ENCODE results near the gene LEAP2. TPM values are rescaled to one million over a fixed set of nuclear protein-coding genes. Genes with fewer than 3 reads are reported as not detected.
A peak's percentile ranks its signal among the peaks of the same experiment; 100 is the strongest.

Gene LEAP2, protein sequence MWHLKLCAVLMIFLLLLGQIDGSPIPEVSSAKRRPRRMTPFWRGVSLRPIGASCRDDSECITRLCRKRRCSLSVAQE
- polyA plus RNA-seq (ENCODE audit: insufficient read length in 3 of 3): 1 to 10 TPM; 3.5 to 7.6 (median 3.7) TPM

DNA sequence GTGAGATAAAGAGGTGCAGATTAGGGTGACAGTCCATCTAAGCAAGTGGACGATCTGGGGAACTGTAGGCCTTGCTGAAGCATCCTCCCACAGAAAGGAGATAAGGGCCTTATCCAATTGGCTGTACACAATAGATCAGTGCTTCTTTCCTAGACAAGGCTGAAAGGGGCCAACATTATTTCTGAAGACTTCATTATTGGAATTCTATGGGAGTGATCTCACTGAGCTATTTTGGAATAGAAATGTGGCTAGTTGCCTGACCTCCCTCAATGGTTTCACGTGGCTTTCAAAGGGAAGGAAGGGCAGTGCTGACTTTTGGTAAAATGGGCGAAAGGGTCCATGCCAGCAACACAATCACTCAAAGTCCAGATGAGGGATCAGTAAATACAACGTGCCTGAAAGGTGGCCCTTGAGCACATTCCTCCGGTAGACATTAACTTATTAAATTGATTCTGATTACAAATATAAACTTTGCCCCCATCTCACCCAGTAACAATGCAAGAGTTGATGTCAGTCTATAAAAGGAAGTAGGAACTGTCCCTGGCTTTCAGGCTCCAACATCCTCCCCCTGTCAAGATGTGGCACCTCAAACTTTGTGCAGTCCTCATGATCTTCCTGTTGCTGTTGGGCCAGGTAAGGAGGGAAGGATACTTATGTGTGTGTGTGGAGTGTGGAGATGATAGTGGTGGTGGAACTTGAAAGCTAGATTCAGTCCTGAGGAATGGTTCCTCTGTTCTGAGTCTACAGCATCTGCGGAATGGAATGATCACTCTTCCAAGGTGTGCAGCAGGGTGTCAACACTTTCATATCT lies at the start of gene LEAP2:
Gene LEAP2, plus strand, starts transcription at position 550 of the 811 bp plus-strand sequence. Its CDS starts 27 bp downstream, at position 577.
- no peak for DNase-seq (ENCODE audit: low read depth in 3 of 3, low spot score in 2 of 3)

DNA sequence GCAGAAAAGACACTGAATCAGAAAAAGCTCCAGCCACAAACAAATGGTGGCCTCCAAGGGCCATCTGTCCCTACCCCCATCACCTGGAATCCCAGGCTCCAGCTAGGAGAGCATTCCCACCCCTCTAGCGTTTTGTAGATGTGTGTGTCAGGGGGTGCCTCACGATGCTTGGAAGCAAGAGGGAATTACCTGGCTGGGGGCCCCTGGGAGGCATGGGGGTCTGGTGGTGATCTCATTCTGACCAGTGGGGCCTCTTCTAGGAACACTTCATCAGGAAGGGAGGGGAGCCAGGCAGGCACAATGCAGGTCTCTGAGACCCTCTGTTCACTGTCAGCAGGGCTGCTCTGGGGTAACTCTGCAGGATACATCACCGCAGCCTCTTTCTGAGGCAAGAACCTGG lies 49.0 kb upstream of the LEAP2 start:
- no peak for DNase-seq (ENCODE audit: low read depth in 3 of 3, low spot score in 2 of 3)

DNA sequence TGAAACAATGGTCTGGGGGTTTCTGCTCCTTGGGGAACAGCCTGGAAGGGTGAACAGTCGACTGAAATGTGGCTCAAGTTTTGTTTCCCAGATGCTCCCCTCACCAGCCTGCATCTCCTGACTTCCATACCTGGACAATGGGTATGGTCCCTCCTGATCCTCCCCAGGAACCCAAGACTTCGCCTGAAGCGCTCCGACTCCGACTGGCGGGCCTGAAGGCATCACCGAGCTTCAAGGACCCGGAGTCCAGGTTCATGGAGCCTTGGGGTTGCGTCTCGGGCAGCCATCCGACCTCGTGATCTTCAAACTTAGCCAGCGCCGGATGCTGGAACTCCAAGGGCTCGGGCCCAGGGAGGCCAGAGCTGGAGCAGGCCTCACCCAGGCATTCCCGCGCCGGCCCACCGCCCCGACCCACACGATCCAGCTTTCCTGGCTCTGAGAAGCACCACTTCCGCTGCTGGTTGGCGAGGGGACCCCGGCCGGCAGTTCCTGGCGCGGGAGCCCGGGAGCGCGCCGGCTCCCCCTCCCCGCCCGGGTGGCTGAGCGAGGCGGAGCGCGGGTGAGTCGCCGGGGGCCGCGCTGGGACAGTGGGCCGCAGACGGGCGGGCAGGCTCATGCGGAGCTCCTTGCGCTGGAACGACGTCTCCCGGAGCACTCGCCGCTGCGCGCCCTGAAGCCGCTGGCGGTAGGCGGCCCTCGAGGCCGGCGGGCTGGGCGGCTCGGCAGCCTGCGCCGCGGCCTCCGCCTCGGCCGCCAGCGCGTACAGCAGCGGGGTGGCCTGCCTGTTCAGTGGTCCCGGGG lies 48.2 kb upstream of the LEAP2 start:
- DNase-seq (ENCODE audit: low read depth in 3 of 3, low spot score in 2 of 3): no peak

DNA sequence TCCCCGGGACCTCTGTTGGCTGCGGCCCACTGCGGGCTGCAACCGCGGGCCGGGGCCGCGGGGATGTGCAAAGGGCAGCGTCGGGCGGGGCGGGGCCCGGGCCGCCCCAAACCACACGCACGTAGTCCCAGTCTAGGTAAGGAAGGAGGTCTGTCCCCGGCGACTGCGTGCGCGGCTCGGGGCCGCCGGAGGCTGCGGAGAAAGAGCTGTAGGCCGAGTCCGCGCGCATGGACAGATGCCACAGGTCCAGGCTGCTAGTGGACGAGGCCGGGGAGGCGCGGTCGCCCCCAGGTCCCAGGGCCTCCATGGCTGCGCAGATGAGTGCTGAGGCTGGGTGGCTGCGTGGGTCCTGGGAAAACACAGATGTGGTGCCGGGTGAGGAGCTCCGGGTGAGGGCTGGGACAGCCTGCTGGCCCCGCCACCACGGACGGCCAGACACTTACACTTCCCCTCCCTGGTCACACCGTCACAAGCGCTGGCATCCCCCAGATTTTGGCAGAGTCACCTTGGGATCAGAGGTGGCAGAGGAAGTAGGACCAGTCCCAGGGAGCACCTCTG lies 47.6 kb upstream of the LEAP2 start:
- no peak for DNase-seq (ENCODE audit: low read depth in 3 of 3, low spot score in 2 of 3)

DNA sequence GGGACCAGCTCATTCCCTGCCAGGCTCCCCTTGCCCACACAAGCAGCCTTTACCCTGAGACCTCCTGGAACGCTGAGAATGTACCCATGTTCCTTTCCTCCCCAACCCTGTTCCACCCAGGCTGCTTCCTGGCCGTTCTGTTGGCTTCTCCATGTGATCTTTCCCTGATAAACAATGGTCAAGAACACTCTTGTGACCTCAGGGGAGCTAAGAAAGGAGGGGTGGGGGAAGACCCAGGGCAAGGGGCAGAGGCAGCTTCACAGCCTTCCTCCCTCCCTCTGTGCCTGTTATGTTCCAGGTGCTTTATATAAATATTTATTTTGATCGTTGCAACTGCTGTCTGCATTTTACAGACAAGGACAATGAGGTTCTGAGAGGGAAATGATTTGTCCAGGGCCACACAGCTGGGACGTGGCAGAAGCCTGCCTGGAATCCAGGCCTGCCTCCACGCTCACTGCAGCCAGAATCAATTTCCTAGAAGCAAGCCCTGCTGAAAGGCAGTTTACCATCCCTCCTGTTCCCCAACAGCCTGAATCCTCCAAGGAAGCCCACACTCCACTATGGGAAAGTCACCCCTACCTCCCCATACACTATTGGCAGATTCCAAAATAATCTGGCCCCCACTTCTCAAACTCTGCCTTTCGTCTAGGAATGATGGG lies 46.9 kb upstream of the LEAP2 start:
- DNase-seq (ENCODE audit: low read depth in 3 of 3, low spot score in 2 of 3): no peak

DNA sequence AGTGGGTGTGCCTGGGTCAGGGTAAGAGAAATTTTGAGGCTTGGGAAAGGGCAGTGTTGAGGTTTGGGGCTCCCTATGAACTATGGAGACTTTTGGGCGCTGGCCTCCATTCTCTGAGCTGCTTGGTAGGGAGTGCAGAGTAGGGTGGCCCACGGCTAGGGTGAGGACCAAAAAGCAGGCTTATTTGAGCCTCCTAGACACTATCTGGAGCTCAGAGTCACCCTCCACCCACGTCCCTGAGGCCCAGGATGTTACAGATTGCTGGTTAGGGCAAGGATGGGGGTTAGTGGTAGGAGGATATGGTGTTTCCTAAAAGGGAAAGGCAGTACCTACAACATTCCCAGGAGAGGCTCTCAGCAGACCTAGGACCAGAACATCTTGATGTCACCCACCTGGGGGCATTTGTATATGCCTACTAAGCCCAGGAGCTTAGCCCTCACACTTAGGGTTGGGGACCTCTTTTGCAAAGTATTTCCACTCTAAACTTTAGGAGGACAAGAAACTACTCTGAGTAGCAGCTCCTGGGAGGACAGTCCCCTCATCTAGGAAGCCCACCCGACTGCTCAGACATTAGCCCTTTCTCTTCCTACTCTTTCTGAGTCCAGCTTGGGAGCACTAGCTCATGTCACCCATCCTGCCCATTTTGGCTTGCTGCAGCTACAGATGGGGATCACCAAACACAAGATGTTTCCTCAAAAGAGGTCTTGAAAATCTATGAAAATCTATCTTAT lies 45.4 kb upstream of the LEAP2 start:
- DNase-seq (ENCODE audit: low read depth in 3 of 3, low spot score in 2 of 3): no peak

DNA sequence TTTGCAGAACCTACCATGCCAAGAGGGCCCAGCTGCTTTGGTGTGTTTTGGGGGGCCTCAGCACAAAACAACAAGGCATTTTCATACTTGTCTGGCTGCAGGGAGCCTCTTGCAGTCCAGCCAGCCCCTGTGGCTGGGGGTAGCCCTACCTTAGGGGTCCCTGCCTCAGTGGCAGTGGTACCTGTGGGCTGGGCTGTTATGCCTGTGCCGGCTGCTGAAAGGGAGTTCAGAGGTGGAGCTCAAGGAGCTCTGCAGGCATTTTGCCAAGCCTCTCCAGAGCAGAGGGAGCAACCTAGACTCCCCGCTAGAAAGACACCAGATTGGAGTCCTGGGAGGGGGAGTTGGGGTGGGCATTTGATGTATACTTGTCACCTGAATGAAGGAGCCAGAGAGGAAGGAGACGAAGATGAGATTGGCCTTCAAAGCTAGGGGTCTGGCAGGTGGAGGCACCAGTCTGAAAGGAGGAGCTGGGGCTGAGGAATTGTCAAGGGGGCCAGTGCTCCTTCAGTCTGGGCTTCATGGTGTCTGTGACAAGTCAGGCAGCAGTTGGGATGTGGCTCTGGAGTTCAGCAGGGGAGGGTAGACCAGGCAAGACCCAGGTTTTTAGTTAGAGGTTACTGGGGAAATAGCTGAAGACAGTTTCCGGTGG lies 44.5 kb upstream of the LEAP2 start:
- no peak for DNase-seq (ENCODE audit: low read depth in 3 of 3, low spot score in 2 of 3)

DNA sequence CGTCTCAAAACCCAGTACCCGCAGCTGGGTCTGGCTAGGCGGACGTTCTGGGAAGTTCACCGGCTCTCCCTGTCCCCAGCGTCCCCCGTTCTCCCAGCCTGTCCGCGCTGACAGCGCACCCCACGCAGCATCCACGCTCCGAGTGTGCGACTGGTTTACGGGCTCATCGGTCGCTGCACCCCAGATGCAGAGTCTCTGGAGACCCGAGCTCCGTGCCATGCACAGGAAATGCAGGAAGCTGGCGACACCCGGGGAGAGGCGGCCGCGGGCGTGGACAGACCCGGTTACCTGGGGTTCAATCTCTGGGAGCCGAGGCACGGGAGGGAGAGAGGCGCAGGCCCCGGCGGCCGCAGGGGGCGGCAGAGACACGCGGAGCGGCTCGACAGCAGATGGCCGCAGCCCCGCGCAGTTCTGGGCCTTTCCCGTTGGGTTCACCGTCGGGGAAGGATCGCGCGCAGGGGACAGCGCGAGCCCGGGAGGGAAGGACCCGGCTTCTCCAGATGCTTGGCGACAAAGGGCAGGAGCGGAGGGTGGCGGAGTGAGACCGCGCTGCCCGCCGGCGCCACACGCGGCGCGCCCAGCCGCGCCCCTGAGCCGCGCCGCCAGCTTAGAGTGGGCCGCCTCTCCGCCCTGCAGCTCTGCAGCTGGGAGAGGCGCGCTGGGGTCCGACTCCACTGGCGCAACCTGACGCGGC lies 43.6 kb upstream of the LEAP2 start:
- peak in 1 of 3 donors; percentile 62 for DNase-seq (ENCODE audit: low read depth in 3 of 3, low spot score in 2 of 3)

DNA sequence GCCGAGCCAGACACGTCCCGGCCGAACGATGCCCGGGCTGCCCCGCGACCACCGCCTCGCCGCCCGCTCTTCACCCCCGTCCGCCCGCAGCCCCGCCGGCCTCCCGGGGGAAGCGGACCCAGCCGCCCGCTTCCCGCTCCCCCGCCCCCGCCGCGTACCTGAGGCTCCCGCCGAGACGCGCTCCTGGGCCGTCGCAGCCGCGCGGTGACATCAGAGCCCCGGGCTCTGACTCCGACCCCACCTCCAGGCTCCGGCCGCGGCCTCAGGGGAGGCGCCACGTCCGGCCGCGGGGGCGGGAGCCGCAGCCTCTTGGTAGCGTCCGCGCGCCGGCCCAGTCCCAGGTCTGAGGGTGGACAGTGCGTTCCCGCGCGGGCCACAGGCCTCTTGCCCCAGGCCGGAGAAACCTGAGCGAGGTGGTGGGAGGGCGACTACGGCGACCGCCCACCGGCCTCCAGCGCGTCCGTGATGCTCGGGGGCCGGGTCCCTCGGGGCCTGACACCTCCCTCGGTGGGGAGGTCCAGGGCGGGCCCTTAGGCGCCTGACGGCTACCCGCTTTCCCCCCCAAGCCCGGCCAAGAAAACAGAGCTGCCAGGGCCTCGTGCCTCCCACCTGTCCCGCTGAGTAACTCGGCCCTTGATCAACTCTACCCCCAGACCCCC lies 42.9 kb upstream of the LEAP2 start, which contains the start of gene SHROOM1:
Gene SHROOM1, minus strand, starts transcription at position 212 of the 659 bp plus-strand sequence. CDS start 4,507 bp downstream, outside the sequence.
- DNase-seq (ENCODE audit: low read depth in 3 of 3, low spot score in 2 of 3): no peak

DNA sequence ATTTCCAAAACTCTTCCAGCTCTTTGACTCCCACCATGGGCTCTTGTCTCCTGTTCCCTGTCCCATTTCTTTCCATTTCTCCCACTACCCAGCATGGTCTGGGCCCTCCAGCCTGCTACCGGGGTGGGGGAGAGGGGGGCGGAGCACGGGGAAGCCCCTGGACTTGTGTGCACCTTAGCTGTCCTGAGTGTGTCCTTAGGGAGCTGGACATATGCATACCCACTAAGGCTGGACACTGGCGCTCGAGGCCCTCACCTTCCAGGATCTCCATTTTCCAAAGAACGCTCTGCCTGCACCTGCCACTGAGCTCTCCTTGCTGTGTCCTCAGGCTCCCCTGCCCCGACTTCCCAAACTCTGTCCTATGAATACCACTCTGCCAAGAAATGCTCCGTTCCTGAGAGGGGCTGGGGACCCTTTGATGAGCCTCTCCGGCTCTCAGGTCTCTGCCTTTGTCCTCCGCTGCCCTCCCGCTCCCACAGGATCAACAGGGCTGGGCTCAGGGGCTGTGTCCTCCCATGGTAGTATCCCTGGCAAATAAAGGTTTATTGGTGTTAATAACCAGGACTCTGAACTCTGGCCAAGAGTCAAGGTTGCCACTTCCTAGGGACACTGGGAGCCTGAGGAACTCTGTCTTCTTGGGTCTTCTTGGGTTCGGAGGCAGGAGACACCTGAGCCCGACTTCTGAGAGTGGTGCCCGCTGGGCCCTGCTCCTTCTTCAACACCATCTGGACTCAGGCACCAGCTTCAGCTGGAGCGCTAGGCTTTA lies 42.2 kb upstream of the LEAP2 start:
- DNase-seq (ENCODE audit: low read depth in 3 of 3, low spot score in 2 of 3): no peak

DNA sequence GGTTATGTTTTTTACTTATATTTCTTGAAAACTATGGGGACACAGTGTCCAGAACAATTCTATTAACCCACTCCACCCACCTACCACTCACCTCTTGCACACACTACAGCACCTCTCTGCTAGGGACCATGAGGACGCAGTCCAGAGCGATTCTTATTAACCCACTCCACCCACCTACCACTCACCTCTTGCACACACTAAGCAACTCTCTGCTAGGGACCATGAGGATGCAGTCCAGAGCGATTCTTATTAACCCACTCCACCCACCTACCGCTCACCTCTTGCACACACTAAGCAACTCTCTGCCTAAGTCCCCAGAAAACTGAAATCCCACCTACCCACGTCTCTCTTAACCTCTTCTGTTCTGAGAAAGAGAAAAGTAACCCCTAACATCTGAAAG lies 40.9 kb upstream of the LEAP2 start:
- no peak for DNase-seq (ENCODE audit: low read depth in 3 of 3, low spot score in 2 of 3)

DNA sequence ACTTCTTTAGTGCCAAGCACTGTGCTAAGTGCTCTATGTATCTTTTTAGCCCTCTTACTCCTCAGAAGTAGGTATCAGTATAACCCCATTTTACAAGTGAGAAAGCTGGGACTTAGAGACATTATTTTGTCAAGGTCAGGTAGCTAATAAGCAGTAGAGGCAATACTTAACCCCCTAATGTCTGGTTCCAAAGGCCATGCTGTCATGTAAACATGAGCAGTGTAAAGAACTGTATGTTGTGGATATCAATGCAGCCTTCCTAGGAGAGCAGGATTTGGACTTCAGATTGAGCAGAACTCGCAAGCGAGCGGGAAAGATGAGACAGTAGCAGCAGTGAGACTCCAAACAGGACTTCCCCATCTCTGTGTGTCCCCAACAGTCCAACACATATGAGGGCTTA lies 39.4 kb upstream of the LEAP2 start:
- DNase-seq (ENCODE audit: low read depth in 3 of 3, low spot score in 2 of 3): no peak

DNA sequence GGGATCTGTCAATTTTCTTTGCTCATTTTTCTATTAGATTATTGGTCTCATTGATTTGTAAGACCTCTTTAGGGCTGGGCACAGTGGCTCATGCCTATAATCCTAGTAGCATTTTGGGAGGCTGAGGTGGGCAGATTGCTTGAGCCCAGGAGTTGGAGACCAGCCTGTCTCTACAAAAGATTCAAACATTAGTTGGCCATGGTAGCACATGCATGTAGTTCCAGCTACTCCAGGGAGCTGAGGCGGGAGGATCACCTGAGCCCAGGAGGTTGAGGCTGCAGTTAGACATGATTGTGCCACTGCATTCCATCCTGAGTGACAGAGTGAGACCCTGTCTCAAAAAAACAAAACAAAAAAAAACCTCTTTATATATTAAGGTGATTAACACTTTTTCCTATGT lies 36.6 kb upstream of the LEAP2 start:
- no peak for DNase-seq (ENCODE audit: low read depth in 3 of 3, low spot score in 2 of 3)

DNA sequence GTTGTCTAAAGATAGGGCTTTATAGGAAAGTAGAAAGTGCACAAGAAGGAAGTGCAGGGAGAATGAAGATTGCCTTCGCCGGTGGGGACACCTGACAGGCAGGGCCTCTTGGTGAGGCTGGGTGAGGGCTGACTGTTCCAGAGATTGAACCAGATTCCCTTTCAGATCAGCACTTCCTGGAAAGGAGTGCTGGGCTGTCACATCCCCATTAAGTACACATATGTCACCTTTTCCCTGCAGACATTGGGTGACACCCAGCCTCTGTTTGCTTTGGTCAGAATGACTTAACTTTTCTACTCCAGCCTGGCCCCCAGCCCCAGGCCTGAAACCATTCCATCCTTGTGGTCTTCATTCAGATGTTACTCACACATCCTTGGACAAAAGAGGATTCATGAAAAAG lies 35.6 kb upstream of the LEAP2 start:
- DNase-seq (ENCODE audit: low read depth in 3 of 3, low spot score in 2 of 3): no peak

DNA sequence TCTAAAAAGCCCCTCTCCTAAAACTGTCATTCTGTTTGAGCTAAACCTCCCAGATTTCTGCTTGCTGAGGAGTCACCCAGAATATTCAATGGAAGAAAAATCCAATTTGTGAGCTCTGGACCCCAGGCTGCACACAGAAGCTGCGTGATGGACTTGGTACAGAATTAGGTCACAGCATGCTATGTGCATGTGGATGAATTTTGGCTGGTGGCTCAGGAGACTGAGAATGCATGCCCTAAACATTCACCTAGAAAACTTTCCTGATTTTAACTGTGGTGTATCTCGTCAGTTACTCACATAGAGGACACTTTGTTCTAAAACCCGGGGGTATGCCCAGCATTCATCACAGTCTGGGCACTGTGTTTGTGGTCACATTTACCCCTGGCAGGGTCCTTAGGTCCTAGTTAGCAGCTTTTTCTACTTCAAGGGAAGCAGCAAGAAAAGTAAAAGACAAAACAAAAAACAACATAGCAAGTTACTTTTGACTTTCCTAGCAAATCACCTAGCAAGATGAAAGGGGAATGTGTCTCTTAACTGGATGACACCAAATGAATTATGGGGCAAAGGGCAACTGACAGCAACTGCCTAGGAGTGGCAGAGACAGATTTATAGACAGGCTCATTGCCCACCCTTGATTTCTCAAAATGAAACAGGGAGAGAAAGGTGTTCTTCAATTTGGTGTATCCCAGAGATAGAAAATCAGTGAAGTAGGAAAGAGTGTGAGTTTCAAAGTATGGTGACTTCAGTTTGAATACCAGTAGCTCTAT lies 34.8 kb upstream of the LEAP2 start:
- no peak for DNase-seq (ENCODE audit: low read depth in 3 of 3, low spot score in 2 of 3)

DNA sequence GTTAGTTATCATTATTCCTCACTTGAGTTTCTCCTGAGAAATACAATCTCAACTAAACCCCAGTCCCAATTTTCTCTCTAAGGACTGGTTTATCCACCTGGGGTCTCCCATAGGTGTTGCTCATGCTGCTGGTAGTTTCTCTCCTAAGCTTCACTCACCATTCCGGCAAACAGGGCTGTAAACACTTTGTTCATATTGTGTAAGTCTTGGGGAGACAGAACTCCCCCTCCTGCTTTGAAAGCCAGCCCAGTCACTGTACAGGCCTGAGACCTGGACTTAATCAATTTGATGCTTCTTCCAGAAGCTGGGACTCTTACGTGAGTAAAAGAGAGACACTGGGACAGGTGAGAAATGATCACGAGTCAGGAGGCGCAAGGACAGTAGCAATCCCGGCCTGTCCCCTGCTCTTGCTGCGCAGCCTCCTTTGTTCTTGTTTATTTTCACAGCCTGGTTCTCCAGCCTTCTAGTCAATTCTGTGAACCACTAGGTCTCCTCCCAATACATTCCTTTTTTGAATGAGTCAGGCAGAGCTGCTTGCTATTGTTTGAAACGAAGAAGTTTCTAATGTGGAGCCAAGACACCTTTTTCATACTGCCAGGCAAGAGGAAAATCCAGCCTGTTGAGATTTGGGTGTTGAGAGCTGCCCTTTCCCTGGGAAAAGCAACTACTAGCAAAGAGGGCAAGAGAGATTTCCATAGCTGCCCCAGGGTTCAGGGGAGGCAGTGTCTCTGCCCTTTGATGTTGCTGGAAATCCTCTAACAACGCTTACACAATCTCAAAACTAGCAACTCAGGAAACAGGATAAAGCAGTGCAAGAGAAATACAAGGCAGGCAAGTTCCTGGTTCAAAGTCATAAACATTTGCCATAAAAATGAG lies 33.8 kb upstream of the LEAP2 start:
- no peak for DNase-seq (ENCODE audit: low read depth in 3 of 3, low spot score in 2 of 3)
